ENCODE results near the gene ARL5A.

Gene ARL5A

DNA sequence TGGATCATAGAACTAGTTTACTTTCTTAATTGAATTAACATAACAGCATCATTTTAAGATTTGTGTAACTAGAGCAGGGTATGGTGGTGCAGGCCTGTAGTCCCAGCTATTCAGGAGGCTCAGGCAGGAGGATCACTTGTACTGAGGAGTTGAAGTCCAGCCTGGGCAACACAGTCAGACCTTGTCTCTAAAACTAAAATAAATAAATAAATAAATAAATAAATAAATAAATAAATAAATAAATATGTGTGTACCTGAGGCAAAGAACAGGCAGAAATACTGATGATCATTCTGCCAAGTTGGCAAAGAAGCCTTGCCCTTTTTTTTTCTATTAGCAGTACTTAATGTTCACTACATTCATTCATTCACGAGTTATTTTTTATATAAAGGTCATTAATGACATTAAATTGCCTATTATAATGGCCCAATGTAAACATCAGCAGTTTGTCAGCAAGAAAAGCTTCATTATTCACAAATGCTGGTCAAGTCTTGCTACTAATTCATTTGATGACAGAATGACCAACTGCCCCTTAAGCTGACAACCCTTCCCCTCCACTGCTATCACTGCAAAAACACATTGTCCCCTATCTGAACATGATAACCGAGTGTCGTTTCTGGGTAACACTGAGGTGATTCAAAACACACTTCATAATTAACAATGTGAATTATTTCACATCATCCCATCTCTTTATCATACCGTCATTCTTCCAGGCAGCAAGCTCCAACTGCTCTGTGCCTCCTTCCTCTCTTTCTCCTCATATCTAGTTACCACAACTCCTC is 39.0 kb downstream of the ARL5A start:
- TF ChIP-seq FOXP2 (optimal IDR thresholded peaks at IDR 0.05; ENCODE audit: borderline replicate concordance, extremely low read depth, extremely low read length, insufficient read depth) (no peak), SIN3A (IDR thresholded peaks at IDR 0.05; ENCODE audit: borderline replicate concordance, insufficient read depth, low read length) (no peak), TAF1 (IDR thresholded peaks at IDR 0.05; ENCODE audit: borderline replicate concordance, insufficient read depth, low read length) (no peak), POLR2AphosphoS5 (IDR thresholded peaks at IDR 0.05; ENCODE audit: low read depth, low read length) (no peak)
- TF ChIP-seq, protein P1, sequence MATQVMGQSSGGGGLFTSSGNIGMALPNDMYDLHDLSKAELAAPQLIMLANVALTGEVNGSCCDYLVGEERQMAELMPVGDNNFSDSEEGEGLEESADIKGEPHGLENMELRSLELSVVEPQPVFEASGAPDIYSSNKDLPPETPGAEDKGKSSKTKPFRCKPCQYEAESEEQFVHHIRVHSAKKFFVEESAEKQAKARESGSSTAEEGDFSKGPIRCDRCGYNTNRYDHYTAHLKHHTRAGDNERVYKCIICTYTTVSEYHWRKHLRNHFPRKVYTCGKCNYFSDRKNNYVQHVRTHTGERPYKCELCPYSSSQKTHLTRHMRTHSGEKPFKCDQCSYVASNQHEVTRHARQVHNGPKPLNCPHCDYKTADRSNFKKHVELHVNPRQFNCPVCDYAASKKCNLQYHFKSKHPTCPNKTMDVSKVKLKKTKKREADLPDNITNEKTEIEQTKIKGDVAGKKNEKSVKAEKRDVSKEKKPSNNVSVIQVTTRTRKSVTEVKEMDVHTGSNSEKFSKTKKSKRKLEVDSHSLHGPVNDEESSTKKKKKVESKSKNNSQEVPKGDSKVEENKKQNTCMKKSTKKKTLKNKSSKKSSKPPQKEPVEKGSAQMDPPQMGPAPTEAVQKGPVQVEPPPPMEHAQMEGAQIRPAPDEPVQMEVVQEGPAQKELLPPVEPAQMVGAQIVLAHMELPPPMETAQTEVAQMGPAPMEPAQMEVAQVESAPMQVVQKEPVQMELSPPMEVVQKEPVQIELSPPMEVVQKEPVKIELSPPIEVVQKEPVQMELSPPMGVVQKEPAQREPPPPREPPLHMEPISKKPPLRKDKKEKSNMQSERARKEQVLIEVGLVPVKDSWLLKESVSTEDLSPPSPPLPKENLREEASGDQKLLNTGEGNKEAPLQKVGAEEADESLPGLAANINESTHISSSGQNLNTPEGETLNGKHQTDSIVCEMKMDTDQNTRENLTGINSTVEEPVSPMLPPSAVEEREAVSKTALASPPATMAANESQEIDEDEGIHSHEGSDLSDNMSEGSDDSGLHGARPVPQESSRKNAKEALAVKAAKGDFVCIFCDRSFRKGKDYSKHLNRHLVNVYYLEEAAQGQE (IDR thresholded peaks at IDR 0.05; ENCODE audit: insufficient read depth in 1 of 2, low read depth in 2 of 2, low read length in 2 of 2), result no peak

DNA sequence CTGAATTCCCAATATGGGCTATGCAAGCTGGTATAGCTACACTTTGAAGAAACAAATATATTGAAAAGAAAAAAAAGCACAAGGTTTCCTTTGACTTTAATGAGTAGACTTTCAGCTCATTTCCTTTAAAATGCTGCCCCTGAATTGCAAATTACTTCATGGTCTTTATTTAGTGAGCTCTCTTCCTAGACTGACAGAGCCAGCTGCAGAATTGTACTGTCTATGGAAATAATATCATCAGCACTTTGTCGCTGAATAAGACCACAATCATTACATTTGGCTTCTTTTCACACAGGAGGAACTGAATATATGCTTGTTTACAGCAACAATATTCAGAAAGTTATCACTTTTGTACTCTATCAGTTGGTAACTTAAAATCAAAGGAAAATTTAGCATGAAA is 41.7 kb downstream of the ARL5A start:
- TF ChIP-seq, protein P1 (IDR thresholded peaks at IDR 0.05; ENCODE audit: insufficient read depth in 1 of 2, low read depth in 2 of 2, low read length in 2 of 2), result no peak
- TF ChIP-seq FOXP2 (optimal IDR thresholded peaks at IDR 0.05; ENCODE audit: borderline replicate concordance, extremely low read depth, extremely low read length, insufficient read depth) (no peak), SIN3A (IDR thresholded peaks at IDR 0.05; ENCODE audit: borderline replicate concordance, insufficient read depth, low read length) (no peak), TAF1 (IDR thresholded peaks at IDR 0.05; ENCODE audit: borderline replicate concordance, insufficient read depth, low read length) (no peak), POLR2AphosphoS5 (IDR thresholded peaks at IDR 0.05; ENCODE audit: low read depth, low read length) (no peak)

DNA sequence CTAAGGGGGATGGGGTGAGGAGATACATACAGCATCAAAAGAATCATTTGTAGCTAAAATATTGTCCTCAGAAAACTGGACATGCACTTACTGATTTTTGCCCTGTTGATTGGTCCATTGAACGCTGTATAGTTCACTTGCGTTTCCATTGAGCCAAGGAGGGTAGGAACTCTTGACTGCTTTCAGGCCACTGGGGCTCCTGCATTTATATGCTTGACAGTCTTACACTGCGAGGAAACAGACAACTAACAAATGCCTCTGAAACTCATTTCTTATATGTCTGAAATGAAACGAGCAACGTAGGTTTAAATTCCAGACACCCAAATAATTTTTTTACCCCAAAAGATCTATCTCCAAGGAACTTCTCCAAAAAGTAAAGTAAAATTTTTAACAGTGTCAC is 42.1 kb downstream of the ARL5A start:
- TF ChIP-seq, protein P1 (IDR thresholded peaks at IDR 0.05; ENCODE audit: insufficient read depth in 1 of 2, low read depth in 2 of 2, low read length in 2 of 2), result no peak
- TF ChIP-seq POLR2AphosphoS5 (IDR thresholded peaks at IDR 0.05; ENCODE audit: low read depth, low read length) (no peak), SIN3A (IDR thresholded peaks at IDR 0.05; ENCODE audit: borderline replicate concordance, insufficient read depth, low read length) (no peak)

DNA sequence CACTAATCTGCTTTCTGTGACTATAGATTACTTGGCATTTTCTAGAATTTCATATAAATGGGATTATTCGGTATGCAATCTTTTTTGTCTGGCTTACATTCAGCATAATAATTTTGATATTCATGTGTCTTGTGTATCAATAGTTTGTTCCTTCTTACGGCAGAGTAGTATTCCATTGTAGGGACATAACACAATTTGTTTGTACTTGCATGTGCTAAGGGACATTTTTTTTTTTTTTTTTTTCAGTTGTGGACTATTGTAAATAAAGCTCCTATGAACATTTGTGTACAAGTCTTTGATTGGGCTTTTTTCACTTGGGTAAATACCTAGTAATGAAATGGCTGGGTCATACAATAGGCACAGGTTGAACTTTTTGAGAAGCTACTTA is 45.1 kb downstream of the ARL5A start:
- no peak for TF ChIP-seq POLR2AphosphoS5 (IDR thresholded peaks at IDR 0.05; ENCODE audit: low read depth, low read length)
- TF ChIP-seq SIN3A (IDR thresholded peaks at IDR 0.05; ENCODE audit: borderline replicate concordance, insufficient read depth, low read length), result no peak
- TF ChIP-seq, protein P1 (IDR thresholded peaks at IDR 0.05; ENCODE audit: insufficient read depth in 1 of 2, low read depth in 2 of 2, low read length in 2 of 2), result no peak
- no peak for TF ChIP-seq FOXP2 (optimal IDR thresholded peaks at IDR 0.05; ENCODE audit: borderline replicate concordance, extremely low read depth, extremely low read length, insufficient read depth)
- no peak for TF ChIP-seq TAF1 (IDR thresholded peaks at IDR 0.05; ENCODE audit: borderline replicate concordance, insufficient read depth, low read length)

All from PFSK-1 (cell line).